Stimulated activated CD4-positive, alpha-beta T cell treated with anti-CD3 and anti-CD28 coated beads, Interleukin-1b, Interleukin-23, amount 100 ng/mL, for 24 hours (primary cell): ENCODE results near the gene RFPL3.
"Not testable (repeated sequence)": the region's sequence is repeated elsewhere in the genome, so short reads cannot be mapped to it uniquely, and the experiment has no call there.

Experiments used
- DNase-seq, 4 experiments: peaks; one replicate each; pipeline ENCODE4 v3.0.0-alpha.2; 2020; ENCODE audit warnings: low read depth in 4 of 4, low spot score in 1 of 4

RFPL3 gene

DNA sequence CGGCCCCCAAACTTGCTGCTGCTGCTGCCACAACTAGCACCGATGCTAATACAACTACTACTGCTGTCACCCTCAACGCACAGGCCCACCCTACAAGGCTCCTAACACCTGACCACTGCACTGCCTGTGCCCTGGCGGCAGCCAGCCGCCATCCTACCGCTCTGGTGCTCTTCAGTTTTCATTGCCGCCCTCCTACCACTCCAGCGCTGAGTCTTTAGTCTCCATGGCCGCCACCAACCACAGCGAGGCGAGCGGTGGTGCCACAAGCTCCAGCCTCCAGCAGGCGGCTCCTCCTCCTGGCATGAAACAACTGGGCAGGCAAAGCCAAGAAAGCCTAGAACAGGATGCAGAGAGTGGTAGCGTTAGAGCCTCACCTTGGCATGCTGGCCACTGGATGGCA is 5.0 kb upstream of the RFPL3 start:
- no peak for DNase-seq

- no peak for DNase-seq
These were observed 4.4 kb upstream of the RFPL3 start for GRCh38 chr22:32353292-32353691.

- DNase-seq: no peak
These were observed 3.8 kb upstream of the RFPL3 start for GRCh38 chr22:32353840-32354239.

GRCh38 chr22:32354360-32355351 is 3.0 kb upstream of the RFPL3 start:
- no peak for DNase-seq

DNA sequence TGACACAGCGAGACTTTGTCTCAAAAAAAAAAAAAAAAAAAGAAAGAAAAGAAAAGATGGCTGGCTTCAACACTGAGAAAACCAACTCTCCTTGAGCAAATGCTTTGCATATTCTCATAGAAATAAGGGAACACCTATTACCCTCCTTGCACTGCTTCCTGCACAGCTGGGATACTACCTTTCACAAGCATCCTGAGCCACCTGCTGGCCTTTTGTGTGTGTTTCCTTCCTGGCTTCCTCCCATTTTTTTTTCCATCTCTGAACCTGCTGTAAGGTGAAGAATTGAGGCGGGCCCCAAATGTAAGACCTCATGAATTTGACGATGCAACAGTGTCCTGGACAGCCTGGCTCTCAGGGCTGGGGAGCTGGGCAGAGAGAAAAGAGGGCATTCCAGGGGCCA is 1.9 kb upstream of the RFPL3 start:
- no peak for DNase-seq

DNA sequence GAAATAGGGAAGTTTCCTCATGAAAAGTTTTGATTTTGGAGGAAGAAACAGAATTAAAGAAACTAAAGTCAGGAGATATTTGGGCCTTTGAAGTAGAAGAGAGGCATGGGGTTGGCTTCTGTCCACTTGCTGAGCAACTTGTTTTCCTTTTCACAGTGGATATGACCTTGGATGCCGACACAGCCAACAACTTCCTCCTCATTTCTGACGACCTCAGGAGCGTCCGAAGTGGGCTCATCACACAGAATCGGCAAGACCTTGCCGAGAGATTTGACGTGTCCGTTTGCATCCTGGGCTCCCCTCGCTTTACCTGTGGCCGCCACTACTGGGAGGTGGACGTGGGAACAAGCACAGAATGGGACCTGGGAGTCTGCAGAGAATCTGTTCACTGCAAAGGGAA is 2.4 kb downstream of the RFPL3 start:
- not testable (repeated sequence) for DNase-seq

DNA sequence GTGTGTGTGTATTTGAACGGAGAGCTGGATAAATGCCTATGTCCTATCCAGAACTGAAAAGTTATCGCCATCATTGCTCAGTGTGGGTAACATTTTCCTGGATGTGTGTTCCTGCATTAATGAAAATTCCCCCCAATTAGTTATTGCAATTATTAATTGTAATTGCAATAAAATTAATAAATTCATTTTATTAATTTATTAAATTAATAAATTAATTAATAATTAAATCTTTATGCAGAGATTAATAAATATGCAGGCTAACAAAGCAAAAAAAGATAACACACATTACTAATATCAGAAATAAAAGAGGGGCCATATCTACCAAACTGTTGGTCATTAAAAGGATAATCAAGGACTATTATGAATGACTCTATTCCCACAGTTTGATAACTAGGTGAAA is 3.6 kb downstream of the RFPL3 start:
- no peak for DNase-seq

GRCh38 chr22:32364210-32364609 is 6.5 kb downstream of the RFPL3 start:
- no peak for DNase-seq

GRCh38 chr22:32375678-32376450 is 18.2 kb downstream of the RFPL3 start:
- no peak for DNase-seq

DNA sequence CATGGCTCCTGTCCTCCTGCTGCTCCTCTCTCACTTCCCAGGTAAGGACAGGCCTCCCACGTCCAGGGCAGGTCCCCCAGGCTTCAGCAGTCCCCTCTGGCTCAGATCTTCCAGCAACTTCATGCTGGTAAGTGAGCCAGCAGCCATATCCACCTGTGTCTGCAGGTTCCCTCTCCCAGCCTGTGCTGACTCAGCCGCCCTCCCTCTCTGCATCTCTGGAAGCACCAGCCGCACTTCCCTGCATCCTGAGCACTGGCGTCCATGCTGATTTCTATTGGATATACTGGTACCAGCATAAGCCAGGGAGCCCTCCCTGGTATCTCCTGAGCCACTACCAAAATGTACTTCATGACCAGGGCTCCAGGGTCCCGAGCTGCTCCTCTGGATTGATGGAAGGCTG is 19.0 kb downstream of the RFPL3 start:
- no peak for DNase-seq

DNA sequence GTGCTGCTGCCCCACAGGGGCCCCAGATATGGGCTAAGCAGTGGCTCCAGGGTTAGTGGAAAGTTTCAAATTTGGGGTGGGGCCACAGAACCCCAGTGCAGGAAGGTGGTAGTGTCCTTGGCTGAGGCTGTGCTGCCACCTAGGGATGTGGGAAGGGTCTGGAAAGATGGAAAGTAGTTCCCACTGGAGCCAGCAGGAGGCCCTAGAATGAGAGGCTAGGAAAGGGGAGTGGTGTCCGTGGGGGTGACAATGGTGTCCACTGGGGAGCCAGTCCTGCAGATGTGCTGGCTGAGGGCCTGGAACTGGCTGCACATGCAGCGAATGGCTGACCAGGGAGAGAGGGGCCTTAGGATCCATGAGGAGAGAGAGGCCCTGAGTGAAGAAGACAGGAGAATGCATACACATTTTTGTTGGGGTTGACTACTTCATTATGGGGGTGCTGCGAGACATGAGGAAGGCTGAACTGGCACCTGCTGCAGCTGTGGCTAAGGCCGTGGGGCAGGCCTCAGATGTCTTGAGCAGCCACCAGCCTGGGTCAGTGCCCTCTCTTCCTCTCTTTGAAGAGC is 21.1 kb downstream of the RFPL3 start:
- no peak for DNase-seq

DNA sequence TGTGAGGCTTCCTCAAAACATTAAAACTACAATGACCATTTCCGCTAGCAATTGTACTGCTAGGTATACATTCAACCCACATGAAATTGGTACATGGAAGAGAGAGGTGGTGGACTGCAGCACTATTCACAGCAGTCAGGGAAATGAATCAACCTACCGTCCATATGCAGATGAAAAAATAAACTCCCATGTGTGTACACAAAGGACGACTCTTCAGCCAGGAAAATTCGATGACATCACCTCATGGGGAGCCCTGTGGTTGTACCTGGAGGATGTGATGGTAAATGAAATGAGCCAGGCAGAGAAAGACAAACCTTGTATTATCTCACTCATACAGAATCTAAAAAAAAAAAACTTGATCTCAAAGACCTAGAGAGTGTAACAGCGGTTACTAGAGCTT is 23.3 kb downstream of the RFPL3 start:
- no peak for DNase-seq

DNA sequence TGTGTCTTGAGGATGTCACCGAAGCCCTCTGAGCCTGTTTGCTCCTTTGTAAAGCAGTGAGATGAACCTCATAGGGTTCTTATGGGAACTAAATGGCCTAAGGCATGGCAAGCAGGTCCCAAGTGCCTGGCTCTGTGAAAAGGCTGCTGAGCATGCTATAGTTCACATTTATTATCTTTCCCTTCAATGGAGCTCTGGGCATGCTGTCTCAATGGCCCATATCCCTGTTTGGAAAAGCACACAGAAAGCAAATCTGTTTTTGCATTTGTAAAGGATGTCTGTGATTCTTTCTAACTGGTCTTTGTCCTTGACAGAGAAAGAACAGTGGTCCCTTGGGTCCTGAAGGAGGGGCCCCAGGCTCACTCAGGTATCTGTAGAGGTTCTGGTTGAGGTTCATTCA is 28.0 kb downstream of the RFPL3 start:
- DNase-seq: no peak

DNA sequence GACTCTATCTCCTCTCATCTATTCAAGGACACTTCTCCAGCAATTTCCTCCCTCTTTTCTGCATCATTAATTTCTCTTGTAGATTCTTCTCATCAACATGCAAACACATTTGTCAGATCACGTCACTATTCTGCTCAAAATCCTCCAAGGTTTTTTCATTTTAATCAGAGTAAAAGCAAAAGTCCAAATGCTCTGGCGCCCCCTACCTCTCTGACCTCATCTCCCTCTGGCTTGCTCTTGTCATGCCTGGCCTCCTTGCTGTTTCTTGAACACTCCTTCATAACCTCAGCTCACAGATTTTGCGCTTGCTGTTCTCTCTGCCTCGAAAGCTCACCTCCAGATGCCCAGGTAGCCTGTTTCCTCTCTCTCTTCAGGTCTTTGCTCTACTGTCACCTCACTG is 32.0 kb downstream of the RFPL3 start:
- peak in 1 of 4 experiments; percentile 7 for DNase-seq

DNA sequence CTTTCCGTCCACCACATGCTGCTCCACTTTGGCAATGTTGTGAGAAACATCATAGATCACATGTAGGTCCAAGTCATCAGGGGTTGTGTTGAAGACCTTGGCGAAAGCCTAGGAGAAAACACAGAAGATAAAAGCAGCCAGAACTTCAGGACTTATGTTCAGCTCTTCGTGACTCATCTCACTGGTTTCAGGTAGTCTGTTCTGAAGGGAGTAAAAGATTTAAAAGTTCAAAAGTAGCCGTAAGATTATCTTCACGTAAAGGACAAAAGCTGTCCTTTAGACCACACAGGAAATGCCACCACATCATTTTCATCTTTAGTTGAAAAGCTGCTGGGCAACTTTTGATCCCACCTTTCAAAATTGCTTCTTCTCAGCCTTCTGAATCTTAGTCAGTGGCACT is 37.4 kb downstream of the RFPL3 start:
- no peak for DNase-seq

DNA sequence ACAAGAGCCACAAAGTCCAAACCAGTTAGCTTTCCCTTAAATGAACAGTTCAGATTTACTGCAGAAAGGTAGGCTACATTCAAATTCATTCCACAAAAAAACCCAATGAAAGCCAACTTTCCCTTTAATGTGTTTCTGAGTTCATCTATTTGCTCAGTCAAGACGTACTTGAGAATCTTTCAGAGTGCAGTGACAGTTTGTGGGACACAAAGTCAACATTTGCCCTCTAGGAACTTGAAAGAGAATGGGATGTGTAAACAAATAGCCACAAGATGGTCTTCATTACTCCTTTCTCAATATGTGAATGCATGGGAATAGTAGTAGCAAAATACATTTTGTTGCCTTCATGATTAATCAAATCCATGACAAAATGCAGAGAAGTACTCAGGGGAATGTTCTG is 38.6 kb downstream of the RFPL3 start:
- no peak for DNase-seq

- DNase-seq: no peak
These were observed 39.1 kb downstream of the RFPL3 start for GRCh38 chr22:32396746-32397145.

GRCh38 chr22:32401486-32401885 is 43.8 kb downstream of the RFPL3 start:
- no peak for DNase-seq

- no peak for DNase-seq
These were observed 46.4 kb downstream of the RFPL3 start for GRCh38 chr22:32404021-32404420.

DNA sequence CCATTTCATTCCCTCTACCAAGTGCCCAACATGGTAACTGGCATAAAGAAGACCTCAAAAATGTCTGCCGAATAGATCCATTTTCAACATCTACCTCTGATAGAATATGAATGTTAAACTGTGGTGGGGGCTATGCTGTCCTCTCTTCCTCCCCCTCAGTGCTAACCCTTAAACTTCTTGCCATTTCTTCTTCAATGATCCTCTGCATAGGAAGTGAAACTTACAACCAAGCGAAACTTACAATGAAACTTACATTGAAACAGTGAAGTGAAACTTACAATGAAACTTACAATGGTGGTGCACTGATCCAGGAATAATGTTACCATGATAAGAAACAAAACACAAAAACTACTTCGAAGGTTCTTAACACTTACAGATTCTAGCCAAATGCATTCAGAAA is 49.6 kb downstream of the RFPL3 start:
- no peak for DNase-seq

- DNase-seq: no peak
These were observed 50.3 kb downstream of the RFPL3 start for GRCh38 chr22:32407936-32408335.

DNA sequence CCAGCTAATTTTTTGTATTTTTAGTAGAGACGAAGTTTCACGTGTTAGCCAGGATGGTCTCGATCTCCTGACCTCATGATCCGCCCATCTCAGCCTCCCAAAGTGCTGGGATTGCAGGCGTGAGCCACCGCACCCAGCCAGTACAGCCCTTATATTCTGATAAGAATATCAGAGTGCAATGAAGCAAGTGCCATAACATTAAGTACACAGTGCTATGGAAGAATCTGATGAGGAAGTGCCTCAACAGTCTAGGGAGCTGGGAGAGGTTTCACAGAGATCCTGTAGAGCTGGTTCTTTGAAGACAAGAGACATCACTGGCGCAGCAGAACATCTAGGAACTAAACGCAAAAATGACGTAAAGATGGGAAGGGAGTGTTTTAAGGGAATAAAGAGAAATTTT is 52.3 kb downstream of the RFPL3 start:
- DNase-seq: no peak
